Cardiac fibroblast (primary cell): ENCODE results near the gene JAM2.
"Not testable (repeated sequence)": the region's sequence is repeated elsewhere in the genome, so short reads cannot be mapped to it uniquely, and the experiment has no call there.

Experiments
- DNase-seq, 2 donors: peaks; one replicate each; pipeline versions ENCODE4 v3.0.0 to v3.0.0-alpha.2; 2010; ENCODE audit warnings: low read depth in 2 of 2
- H3K4me3 ChIP-seq, 2 donors: replicated peaks in 1 of 2; 1 replicate in 1 of 2; 2 replicates in 1 of 2; pipeline ENCODE4 v1.5.1; 2011; ENCODE audit warnings: low read depth in 2 of 2, low read length in 2 of 2, mild to moderate bottlenecking in 2 of 2, moderate library complexity in 1 of 2
- CTCF ChIP-seq: IDR thresholded peaks from one replicate; pipeline ENCODE4 v1.5.1; 2011; ENCODE audit warnings: low read depth, mild to moderate bottlenecking, low read length, inconsistent platforms

JAM2 gene

GRCh38 chr21:25619198-25619597 is 19.9 kb upstream of the JAM2 start:
- no peak for TF ChIP-seq CTCF
- no peak for DNase-seq
- no peak overlapping the region for H3K4me3 ChIP-seq

GRCh38 chr21:25624511-25624910 is 14.5 kb upstream of the JAM2 start:
- TF ChIP-seq CTCF = no peak
- no peak for DNase-seq
- H3K4me3 ChIP-seq = no peak overlapping the region

GRCh38 chr21:25625036-25625435 is 14.0 kb upstream of the JAM2 start:
- TF ChIP-seq CTCF = no peak
- DNase-seq = peak in 1 of 2 donors; percentile 22
- H3K4me3 ChIP-seq = no peak overlapping the region

- not testable (repeated sequence) for H3K4me3 ChIP-seq
Measured at GRCh38 chr21:25625776-25626555, 13.1 kb upstream of the JAM2 start.

GRCh38 chr21:25626757-25627156 is 12.3 kb upstream of the JAM2 start:
- TF ChIP-seq CTCF = no peak
- no peak for DNase-seq
- H3K4me3 ChIP-seq = no peak overlapping the region

More at GRCh38 chr21:25625776-25626555, 13.1 kb upstream of the JAM2 start:
- DNase-seq = not testable (repeated sequence)

GRCh38 chr21:25632296-25632695 is 6.8 kb upstream of the JAM2 start:
- DNase-seq = no peak
- H3K4me3 ChIP-seq = no peak overlapping the region
- TF ChIP-seq CTCF = no peak

- no peak overlapping the region for H3K4me3 ChIP-seq
- no peak for DNase-seq
- no peak for TF ChIP-seq CTCF
Measured at GRCh38 chr21:25635310-25635709, 3.7 kb upstream of the JAM2 start.
